Activated CD4-positive, alpha-beta T cell treated with anti-CD3 and anti-CD28 coated beads, Interleukin-2, amount 10 ng/mL, durations not matched to agents 24 days and 14 days (primary cell): ENCODE results near the gene PPIP5K2. TPM values are rescaled to one million over a fixed set of nuclear protein-coding genes. Genes with fewer than 3 reads are reported as not detected.
"Not testable (repeated sequence)": the region's sequence is repeated elsewhere in the genome, so short reads cannot be mapped to it uniquely, and the experiment has no call there.

Experiments used
- DNase-seq: peaks from one replicate; pipeline ENCODE4 v3.0.0; 2022
- H3K27ac Mint-ChIP-seq: one replicate; pipeline ENCODE4 v1.8.0; 2022; ENCODE audit warnings: mild to moderate bottlenecking, mixed read lengths
- H3K27me3 Mint-ChIP-seq: one replicate; pipeline ENCODE4 v1.8.0; 2022; ENCODE audit warnings: mixed read lengths
- H3K36me3 Mint-ChIP-seq: one replicate; pipeline ENCODE4 v1.8.0; 2022; ENCODE audit warnings: low read depth, mild to moderate bottlenecking, mixed read lengths
- H3K4me1 Mint-ChIP-seq: one replicate; pipeline ENCODE4 v1.8.0; 2021; ENCODE audit warnings: mixed read lengths
- H3K4me3 Mint-ChIP-seq: one replicate; pipeline ENCODE4 v1.8.0; 2022; ENCODE audit warnings: mild to moderate bottlenecking, moderate library complexity, mixed read lengths
- H3K9me3 Mint-ChIP-seq: one replicate; pipeline ENCODE4 v1.8.0; 2021; ENCODE audit warnings: mixed read lengths
- intact Hi-C: fragments of 100-400 bp; cut with micrococcal nuclease; formaldehyde crosslinking; loops from one replicate; pipeline ENCODE4 v1.15.1; 2023
- total RNA-seq: library from RNA; stranded (reverse); gene quantifications from 2 replicates; pipeline ENCODE4 v1.2.3, GENCODE V29; 2022

The PPIP5K2 gene
- total RNA-seq: 46.2 and 46.3 TPM in 2 replicates

DNA sequence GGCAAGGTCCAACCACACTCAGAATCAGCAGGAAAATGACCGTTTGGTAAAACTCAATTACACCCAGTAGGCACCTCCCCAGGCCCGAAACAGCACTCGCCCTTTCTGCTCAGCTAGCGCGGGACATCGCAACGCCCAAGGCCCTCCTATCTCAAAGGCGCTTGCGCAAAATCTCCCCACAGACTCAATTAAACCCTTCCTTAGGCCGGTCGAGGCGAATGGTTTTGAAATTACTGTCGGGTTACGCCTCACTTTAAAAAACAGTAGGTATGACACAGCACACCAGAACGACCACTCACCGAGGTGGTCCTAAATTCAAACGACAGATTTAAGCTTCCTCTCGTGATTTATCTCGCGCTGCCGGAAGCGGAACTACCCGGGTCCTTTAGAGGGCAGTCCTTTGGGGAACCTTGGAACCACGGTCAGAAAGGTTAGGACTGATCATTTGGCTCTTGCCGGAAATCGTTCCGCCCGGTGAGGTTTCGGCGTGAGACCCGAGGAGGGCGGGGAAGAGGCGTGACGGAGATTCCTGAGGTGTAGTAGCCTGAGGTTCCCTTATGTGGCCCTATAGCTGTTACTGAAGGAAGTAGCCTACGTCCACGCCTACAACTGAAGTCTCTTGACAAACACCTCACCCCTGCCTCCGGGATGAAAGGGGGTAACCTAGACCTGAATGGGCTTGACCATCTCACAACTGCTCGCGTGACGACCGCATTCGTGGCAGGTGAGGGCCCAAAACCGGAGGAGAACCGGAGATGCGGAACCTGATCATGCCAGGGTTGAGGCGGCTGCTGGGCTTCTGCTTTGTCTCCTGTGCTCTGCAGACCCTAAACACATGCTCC lies at the start of gene PPIP5K2, which contains the start of gene GIN1:
Gene PPIP5K2, plus strand, starts transcription at position 537 of the 842 bp plus-strand sequence. CDS start 9,289 bp downstream, outside the sequence.
Gene GIN1, minus strand, starts transcription at position 374 of the 842 bp plus-strand sequence. CDS start 11,431 bp downstream, outside the sequence.
- H3K27me3 Mint-ChIP-seq: no peaks in the 10 kb centered on the region
- DNase-seq: peak; percentile 99
- H3K4me1 Mint-ChIP-seq: peaks cover 34% of the 10 kb centered on the region
- H3K9me3 Mint-ChIP-seq: peaks cover 4% of the 10 kb centered on the region
- intact Hi-C loops: loop anchor here (1.0 to 5.0 kb wide), 6 partner anchors 19 to 364 kb away; partner anchors contain the start of gene MACIR
- H3K27ac Mint-ChIP-seq: peak within 1 kb of the TSS; percentile 97
- peaks cover 11% of the 10 kb centered on the region for H3K36me3 Mint-ChIP-seq
- H3K4me3 Mint-ChIP-seq: peak within 1 kb of the TSS; percentile 88

DNA sequence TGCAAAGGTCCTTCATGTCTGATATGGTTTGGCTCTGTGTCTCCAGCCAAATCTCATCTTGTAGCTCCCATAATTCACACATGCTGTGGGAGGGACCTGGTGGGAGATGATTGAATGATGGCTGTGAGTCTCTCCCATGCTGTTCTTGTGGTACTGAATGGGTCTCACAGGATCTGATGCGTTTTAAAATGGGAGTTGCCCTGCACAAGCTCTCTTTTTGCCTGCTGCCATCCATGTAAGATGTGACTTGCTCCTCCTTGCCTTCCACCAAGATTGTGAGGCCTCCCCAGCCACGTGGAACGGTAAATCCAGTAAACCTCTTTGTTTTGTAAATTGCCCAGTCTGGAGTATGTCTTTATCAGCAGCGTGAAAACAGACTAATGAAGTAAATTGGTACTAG lies 46.6 kb upstream of the PPIP5K2 start:
- H3K27me3 Mint-ChIP-seq, H3K36me3 Mint-ChIP-seq, H3K4me3 Mint-ChIP-seq, H3K27ac Mint-ChIP-seq, DNase-seq, intact Hi-C loops, H3K4me1 Mint-ChIP-seq: not testable (repeated sequence)
- H3K9me3 Mint-ChIP-seq: peaks cover 41% of the 10 kb centered on the region

DNA sequence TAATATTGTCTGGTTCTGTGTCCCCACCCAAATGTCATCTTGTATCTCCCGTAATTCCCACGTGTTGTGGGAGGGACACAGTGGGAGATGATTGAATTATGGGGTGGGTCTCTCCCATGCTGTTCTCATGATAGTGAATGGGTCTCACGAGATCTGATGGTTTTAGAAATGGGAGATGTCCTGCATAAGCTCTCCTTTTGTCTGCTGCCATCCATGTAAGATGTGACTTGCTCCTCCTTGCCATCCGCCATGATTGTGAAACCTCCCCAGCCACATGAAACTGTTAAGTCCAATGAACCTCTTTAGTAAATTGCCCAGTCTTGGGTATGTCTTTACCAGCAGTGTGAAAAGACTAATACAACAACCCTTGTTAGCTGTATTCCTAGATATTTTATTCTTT lies 44.7 kb upstream of the PPIP5K2 start:
- peaks cover 47% of the 10 kb centered on the region for H3K9me3 Mint-ChIP-seq
- intact Hi-C loops: no loop called here
- H3K36me3 Mint-ChIP-seq: no peaks in the 10 kb centered on the region
- peaks cover 3% of the 10 kb centered on the region for H3K27me3 Mint-ChIP-seq
- H3K4me1 Mint-ChIP-seq: no peaks in the 10 kb centered on the region
- no peak overlapping the region for H3K4me3 Mint-ChIP-seq
- no peak overlapping the region for H3K27ac Mint-ChIP-seq
- no peak for DNase-seq

DNA sequence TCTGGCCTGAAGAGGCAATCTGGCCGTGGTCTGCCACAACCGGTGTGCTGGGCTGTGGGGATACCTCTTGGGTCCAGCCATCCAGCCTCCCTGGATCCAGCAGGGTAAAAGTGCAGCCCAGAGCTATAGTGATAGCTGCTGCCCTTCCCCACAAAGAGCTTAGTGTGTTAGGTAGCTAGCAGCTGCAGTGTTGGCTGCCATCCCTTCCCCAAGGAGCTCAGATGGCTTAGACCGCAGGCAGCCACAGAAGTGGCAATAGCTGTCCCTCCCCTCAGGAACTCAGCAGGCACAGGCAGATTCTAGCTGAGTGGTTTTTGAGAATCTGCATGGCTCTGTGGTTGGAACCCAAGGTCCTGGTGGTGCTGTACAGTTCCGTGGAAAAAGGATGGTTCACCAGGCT lies 40.3 kb upstream of the PPIP5K2 start:
- intact Hi-C loops: no loop called here
- Mint-ChIP-seq H3K9me3 (peaks cover 54% of the 10 kb centered on the region), H3K27me3 (no peaks in the 10 kb centered on the region), H3K4me3 (no peak overlapping the region), H3K4me1 (no peaks in the 10 kb centered on the region), H3K27ac (no peak overlapping the region), H3K36me3 (peaks cover 6% of the 10 kb centered on the region)
- no peak for DNase-seq

DNA sequence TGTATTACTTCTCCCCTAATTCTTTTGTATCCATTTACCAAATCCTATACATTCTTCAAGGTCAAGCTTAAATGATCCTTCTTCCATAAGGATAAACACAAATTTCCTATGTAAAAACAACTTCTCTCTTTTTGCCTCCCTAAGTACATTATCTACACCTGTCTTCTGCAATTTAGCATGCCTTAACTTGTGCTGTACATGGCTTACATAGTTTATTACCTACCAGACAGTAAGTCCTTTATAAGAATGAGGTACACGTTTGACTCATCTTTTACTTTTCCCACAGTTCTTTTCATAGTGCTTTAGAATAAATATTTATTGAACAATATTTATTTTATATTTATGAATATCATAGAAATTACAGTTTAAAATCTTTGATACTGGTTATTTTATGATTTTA lies 33.6 kb upstream of the PPIP5K2 start:
- Mint-ChIP-seq H3K36me3 (peaks cover 37% of the 10 kb centered on the region), H3K4me3 (no peak overlapping the region), H3K27me3 (no peaks in the 10 kb centered on the region), H3K27ac (no peak overlapping the region), H3K4me1 (no peaks in the 10 kb centered on the region), H3K9me3 (peaks cover 22% of the 10 kb centered on the region)
- intact Hi-C loops: no loop called here
- no peak for DNase-seq

DNA sequence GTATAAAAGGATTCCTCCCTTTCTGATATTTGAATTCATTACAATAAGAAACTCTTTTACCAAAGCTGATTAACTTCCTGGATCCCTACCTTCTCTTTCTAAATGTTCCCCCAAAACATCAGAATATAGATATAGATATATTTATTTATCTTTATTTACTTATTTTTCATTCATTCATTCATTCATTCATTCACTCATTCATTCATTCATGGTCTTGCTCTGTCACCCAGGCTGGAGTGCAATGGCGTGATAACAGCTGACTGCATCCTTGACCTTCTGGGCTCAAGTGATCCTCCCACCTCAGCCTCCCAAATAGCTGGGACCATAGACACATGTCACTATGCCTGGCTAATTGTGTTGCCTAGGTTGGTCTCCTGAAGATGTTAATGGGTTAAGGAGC lies 30.8 kb upstream of the PPIP5K2 start:
- intact Hi-C loops: no loop called here
- peaks cover 40% of the 10 kb centered on the region for H3K36me3 Mint-ChIP-seq
- no peaks in the 10 kb centered on the region for H3K27me3 Mint-ChIP-seq
- H3K27ac Mint-ChIP-seq: no peak overlapping the region
- H3K4me3 Mint-ChIP-seq: no peak overlapping the region
- no peak for DNase-seq
- H3K9me3 Mint-ChIP-seq: peaks cover 15% of the 10 kb centered on the region
- H3K4me1 Mint-ChIP-seq: no peaks in the 10 kb centered on the region

DNA sequence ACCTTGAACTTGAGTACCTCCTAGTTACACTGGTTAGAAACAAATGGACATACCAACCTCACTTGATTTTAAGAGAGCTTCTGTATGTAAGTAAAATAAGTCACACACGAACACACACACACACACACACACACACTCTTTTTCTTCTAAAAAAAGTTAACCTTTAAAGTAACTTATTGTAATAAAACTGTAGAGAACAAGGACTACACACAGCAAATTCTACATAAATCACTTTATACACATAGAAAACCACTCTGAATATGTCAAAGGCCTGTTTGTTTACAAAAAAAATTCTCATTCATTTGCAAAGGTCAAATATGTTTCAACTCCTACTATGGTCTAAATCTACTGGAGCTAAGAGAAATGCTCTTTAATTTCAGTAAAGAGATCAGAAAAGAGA lies 29.3 kb upstream of the PPIP5K2 start:
- H3K4me1 Mint-ChIP-seq: no peaks in the 10 kb centered on the region
- H3K27me3 Mint-ChIP-seq: no peaks in the 10 kb centered on the region
- intact Hi-C loops: no loop called here
- H3K9me3 Mint-ChIP-seq: peaks cover 13% of the 10 kb centered on the region
- H3K4me3 Mint-ChIP-seq: no peak overlapping the region
- H3K27ac Mint-ChIP-seq: no peak overlapping the region
- peaks cover 31% of the 10 kb centered on the region for H3K36me3 Mint-ChIP-seq
- no peak for DNase-seq

DNA sequence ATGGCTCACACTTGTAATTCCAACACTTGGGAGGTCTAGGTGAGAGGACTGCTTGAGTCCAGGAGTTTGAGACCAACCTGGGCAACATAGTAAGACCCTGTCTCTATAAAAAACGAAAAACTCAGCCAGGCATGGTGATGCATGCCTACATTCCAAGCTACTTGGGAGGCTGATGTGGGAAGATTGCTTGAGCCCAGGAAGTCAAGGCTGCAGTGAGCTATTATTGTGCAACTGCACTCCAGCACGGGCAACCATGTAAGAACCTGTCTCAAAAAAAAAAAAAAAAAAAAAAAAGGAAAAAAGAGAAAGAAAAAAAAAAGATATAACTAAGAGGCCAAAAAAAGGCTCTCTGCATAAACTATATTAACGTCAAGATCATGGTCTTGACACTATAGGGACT lies 27.4 kb upstream of the PPIP5K2 start:
- H3K9me3 Mint-ChIP-seq: peaks cover 7% of the 10 kb centered on the region
- peaks cover 27% of the 10 kb centered on the region for H3K36me3 Mint-ChIP-seq
- no peak overlapping the region for H3K4me3 Mint-ChIP-seq
- H3K27ac Mint-ChIP-seq: no peak overlapping the region
- intact Hi-C loops: no loop called here
- H3K4me1 Mint-ChIP-seq: no peaks in the 10 kb centered on the region
- H3K27me3 Mint-ChIP-seq: no peaks in the 10 kb centered on the region
- no peak for DNase-seq

DNA sequence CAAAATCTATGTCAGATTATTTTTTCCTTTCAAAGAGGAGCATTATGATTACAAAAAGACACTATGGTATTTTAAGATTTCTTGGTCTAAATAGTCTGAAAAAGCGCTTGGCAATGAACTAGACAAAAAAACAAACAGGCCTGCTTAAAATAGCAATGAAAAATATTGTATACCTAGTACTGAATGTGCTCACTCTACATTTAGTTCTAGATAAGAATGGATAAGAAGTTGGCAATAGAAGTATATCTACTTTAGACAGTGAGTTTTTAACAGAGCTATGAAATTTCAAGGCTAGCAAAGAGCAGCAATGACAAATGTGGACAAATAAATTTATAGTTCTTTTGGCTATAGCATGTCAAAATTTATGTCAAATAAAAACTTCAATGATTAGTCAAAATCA lies 26.4 kb upstream of the PPIP5K2 start:
- intact Hi-C loops: no loop called here
- no peak for DNase-seq
- peaks cover 7% of the 10 kb centered on the region for H3K9me3 Mint-ChIP-seq
- H3K4me1 Mint-ChIP-seq: no peaks in the 10 kb centered on the region
- H3K4me3 Mint-ChIP-seq: no peak overlapping the region
- no peaks in the 10 kb centered on the region for H3K27me3 Mint-ChIP-seq
- no peak overlapping the region for H3K27ac Mint-ChIP-seq
- peaks cover 24% of the 10 kb centered on the region for H3K36me3 Mint-ChIP-seq

DNA sequence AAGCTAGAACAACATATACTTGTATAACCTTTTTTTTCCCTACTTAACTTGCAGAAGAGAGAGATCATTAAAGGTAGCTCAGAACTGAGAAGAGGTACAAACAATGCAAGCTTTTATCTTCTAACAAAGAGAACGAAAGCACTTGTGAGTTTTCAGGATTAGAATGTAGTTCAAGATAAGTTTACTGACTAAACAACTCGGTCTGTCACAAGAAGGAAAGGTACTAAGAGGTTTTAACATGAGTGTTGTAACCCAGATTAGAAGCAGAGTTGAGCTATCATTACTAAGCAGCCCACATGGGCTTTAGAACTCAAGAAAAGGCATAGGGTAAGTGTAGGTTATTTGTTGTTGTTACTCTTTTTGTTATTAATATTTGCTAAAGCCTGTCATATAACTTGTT lies 25.4 kb upstream of the PPIP5K2 start:
- DNase-seq: no peak
- H3K9me3 Mint-ChIP-seq: peaks cover 5% of the 10 kb centered on the region
- no peaks in the 10 kb centered on the region for H3K4me1 Mint-ChIP-seq
- H3K27ac Mint-ChIP-seq: no peak overlapping the region
- intact Hi-C loops: no loop called here
- no peaks in the 10 kb centered on the region for H3K27me3 Mint-ChIP-seq
- peaks cover 19% of the 10 kb centered on the region for H3K36me3 Mint-ChIP-seq
- no peak overlapping the region for H3K4me3 Mint-ChIP-seq

DNA sequence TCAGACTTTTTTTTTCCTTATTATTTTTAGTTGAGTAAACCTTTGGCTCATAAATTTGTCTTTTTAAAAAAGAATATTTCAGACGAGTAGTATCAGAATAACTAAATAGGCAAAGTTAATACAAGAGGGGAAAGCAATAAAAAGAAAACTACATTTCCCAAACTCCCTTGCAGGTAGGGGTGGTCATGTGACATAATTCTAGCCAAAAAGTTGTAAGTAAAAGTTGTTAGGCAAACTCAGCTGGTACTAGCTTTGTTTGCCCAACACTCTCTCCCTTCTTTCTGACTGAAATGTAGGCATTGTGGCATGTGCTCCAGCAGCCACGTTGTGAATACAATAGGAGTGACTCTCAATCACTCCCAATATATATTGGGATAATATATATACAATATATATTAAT lies 21.1 kb upstream of the PPIP5K2 start:
- DNase-seq: no peak
- H3K27ac Mint-ChIP-seq: no peak overlapping the region
- peaks cover 16% of the 10 kb centered on the region for H3K36me3 Mint-ChIP-seq
- intact Hi-C loops: no loop called here
- no peaks in the 10 kb centered on the region for H3K27me3 Mint-ChIP-seq
- H3K4me3 Mint-ChIP-seq: no peak overlapping the region
- no peaks in the 10 kb centered on the region for H3K4me1 Mint-ChIP-seq
- no peaks in the 10 kb centered on the region for H3K9me3 Mint-ChIP-seq

DNA sequence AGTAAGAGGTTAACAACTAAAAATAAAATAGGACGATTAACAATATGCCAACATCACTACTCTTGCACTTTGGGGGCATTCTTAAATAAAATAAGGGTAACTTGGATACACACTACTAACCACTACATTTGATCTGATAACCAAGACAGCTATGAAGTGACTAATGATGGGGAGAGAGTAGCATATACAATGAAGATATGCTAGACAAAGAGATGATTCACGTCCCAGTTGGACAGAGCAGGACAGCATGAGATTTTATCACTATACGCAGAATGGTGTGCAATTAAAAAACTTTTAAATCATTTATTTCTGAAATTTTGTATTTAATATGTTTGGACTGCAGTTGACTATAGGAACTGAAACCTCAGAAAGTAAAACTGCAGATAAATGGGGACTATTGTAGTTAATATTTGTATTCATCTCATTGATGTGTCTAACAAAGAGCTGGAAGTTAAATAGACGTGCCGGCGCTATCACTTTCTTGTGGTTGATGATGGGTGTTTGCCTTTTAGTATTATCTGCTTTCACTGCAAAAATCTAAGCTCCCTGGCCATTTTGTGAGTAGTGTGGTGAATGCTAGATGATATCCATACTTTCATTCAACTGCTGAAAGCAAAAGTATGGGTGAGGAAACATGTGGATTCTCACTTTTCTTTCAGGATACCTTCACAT lies 18.9 kb upstream of the PPIP5K2 start:
- intact Hi-C loops: no loop called here
- Mint-ChIP-seq H3K4me1 (no peaks in the 10 kb centered on the region), H3K27me3 (no peaks in the 10 kb centered on the region), H3K27ac (no peak overlapping the region), H3K4me3 (no peak overlapping the region), H3K36me3 (peaks cover 20% of the 10 kb centered on the region), H3K9me3 (no peaks in the 10 kb centered on the region)
- no peak for DNase-seq

DNA sequence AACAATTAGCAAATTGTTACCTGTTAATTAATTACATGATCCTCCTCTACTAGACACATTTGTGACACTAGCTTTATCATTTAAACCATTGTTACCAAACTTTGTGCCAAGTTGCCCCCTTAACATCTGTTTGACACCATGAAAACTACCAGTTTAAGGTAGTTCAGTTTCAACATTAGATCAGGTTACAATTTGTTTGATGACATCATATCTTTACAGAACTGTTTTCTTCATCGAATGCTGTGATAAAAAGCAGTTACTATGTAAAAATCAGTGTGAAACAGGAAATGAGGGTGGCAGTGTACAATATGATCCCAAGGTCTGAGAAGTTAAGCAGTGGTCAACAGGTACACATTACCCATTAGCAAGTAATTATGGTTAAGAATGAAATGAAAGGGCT lies 17.9 kb upstream of the PPIP5K2 start:
- DNase-seq: no peak
- Mint-ChIP-seq H3K27me3 (no peaks in the 10 kb centered on the region), H3K27ac (no peak overlapping the region), H3K4me3 (no peak overlapping the region), H3K4me1 (no peaks in the 10 kb centered on the region), H3K9me3 (no peaks in the 10 kb centered on the region), H3K36me3 (peaks cover 21% of the 10 kb centered on the region)
- intact Hi-C loops: no loop called here

DNA sequence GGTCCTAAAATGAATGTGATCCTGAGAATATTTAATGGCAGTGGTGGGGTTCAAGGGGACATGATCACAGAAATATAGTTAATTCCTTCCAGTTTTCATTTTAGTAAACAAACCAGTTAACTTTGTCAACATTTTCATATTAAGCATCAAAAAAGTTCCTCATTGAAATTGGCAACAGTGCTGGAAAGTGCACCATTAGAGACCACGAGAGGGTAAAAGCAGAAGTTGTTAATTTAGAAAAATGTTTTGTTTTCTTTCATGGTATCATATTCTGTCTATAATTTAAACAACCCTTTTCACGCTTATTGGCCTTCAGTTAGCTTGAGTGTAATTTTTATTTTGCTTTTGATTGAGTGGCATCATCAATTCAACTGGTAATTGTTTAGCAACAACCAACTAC lies 12.0 kb upstream of the PPIP5K2 start:
- Mint-ChIP-seq H3K9me3 (peaks cover 16% of the 10 kb centered on the region), H3K27ac (no peak overlapping the region)

More for the DNA sequence above, 12.0 kb upstream of the PPIP5K2 start:
- peaks cover 27% of the 10 kb centered on the region for H3K36me3 Mint-ChIP-seq
- intact Hi-C loops: no loop called here
- DNase-seq: no peak
- H3K4me3 Mint-ChIP-seq: no peak overlapping the region
- no peaks in the 10 kb centered on the region for H3K27me3 Mint-ChIP-seq
- peaks cover 17% of the 10 kb centered on the region for H3K4me1 Mint-ChIP-seq
